Thyroid gland (tissue), 4 donors: Measurements from ENCODE around the gene ST3GAL4.

ENCODE experiments used
- CTCF ChIP-seq, 6 experiments: fragments of 200-600 bp in 3 of 6; fragments of 450-650 bp in 3 of 6; sonication (generic) in 3 of 6; IDR thresholded peaks; one replicate each; pipeline ENCODE4 v1.5.1; 2016 to 2019; ENCODE audit warnings: antibody characterized with exemption in 6 of 6, mild to moderate bottlenecking in 2 of 6, inconsistent platforms in 1 of 6, moderate library complexity in 1 of 6
- POLR2A ChIP-seq, 2 donors: fragments of 450-650 bp; IDR thresholded peaks; one replicate each; pipeline ENCODE4 v1.6.1; 2017; ENCODE audit warnings: antibody characterized with exemption in 2 of 2, mild to moderate bottlenecking in 2 of 2, moderate library complexity in 1 of 2

GRCh38 chr11:126391286-126391954, 35.9 kb downstream of the ST3GAL4 start:
- TF ChIP-seq POLR2A (IDR thresholded peaks at IDR 0.05) (no peak), CTCF (IDR thresholded peaks at IDR 0.05) (no peak)
